ACC112 (cell line): ENCODE results near the gene EMX1.

Source experiments
- H2AFZ ChIP-seq: fragments of 200-600 bp; sonication (generic); one replicate; pipeline ENCODE4 v1.6.0; 2017; ENCODE audit warnings: antibody characterized with exemption, low read length; ENCODE audit not compliant: unreplicated experiment
- H3K27ac ChIP-seq: fragments of 200-600 bp; sonication (generic); 2 replicates; pipeline ENCODE4 v1.5.1; 2014; ENCODE audit warnings: low read depth, mild to moderate bottlenecking, antibody characterized with exemption, low read length, moderate library complexity
- H3K27me3 ChIP-seq: fragments of 200-600 bp; sonication (generic); 2 replicates; pipeline ENCODE4 v1.6.1; 2014; ENCODE audit warnings: mild to moderate bottlenecking, antibody characterized with exemption, low read length, moderate library complexity, mixed read lengths; ENCODE audit not compliant: insufficient read depth
- H3K36me3 ChIP-seq: fragments of 200-600 bp; sonication (generic); 2 replicates; pipeline ENCODE4 v1.6.1; 2016; ENCODE audit warnings: mild to moderate bottlenecking, antibody characterized with exemption, low read length, moderate library complexity, mixed read lengths; ENCODE audit not compliant: insufficient read depth
- H3K4me1 ChIP-seq: fragments of 200-600 bp; sonication (generic); one replicate; pipeline ENCODE4 v1.6.1; 2016; ENCODE audit warnings: low read length, mixed read lengths; ENCODE audit not compliant: insufficient read depth, unreplicated experiment, control insufficient read depth
- H3K4me3 ChIP-seq: fragments of 200-600 bp; sonication (generic); 2 replicates; pipeline ENCODE4 v1.5.1; 2014; ENCODE audit warnings: mild to moderate bottlenecking, low read depth, low read length
- H3K79me2 ChIP-seq: fragments of 200-600 bp; sonication (generic); one replicate; pipeline ENCODE4 v1.6.0; 2016; ENCODE audit warnings: low read length; ENCODE audit not compliant: control insufficient read depth, unreplicated experiment, insufficient read depth

EMX1 gene

GRCh38 chr2:72945450-72946019, 28.2 kb downstream of the EMX1 start:
- Histone ChIP-seq H3K36me3 (no peaks in the 10 kb centered on the region), H3K27ac (no peak overlapping the region), H2AFZ (no peak overlapping the region), H3K79me2 (no peaks in the 10 kb centered on the region), H3K4me1 (peaks cover 15% of the 10 kb centered on the region), H3K4me3 (no peak overlapping the region), H3K27me3 (no peaks in the 10 kb centered on the region)

DNA sequence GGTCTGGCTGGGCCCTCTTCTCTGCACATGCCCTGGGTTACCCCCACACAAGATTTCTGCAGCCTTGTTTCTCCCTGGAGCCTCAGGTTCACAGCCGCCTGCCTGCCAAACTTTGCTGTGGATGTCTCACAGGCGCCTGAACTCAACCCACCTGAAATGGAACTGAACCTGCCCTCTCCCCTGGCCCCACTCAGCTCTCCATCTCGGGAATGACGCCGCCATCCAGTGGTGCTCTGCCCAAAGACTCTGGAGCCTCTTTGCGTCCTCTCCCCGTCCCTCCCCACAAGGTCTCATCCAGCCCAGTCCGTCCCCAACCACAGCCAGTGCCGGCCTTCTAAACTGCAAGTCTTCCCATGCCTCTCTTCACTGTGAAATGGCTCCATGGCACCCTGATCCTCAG, 29.1 kb downstream of the EMX1 start:
- no peak overlapping the region for H2AFZ ChIP-seq
- no peak overlapping the region for H3K27ac ChIP-seq
- no peaks in the 10 kb centered on the region for H3K36me3 ChIP-seq
- H3K27me3 ChIP-seq: no peaks in the 10 kb centered on the region
- H3K4me1 ChIP-seq: peaks cover 6% of the 10 kb centered on the region
- no peaks in the 10 kb centered on the region for H3K79me2 ChIP-seq
- H3K4me3 ChIP-seq: no peak overlapping the region

GRCh38 chr2:72947952-72948830, 30.9 kb downstream of the EMX1 start:
- H3K27me3 ChIP-seq: no peaks in the 10 kb centered on the region
- no peak overlapping the region for H3K27ac ChIP-seq
- H3K36me3 ChIP-seq: no peaks in the 10 kb centered on the region
- H2AFZ ChIP-seq: no peak overlapping the region
- H3K4me3 ChIP-seq: no peak overlapping the region
- no peaks in the 10 kb centered on the region for H3K79me2 ChIP-seq
- no peaks in the 10 kb centered on the region for H3K4me1 ChIP-seq

GRCh38 chr2:72949045-72949444, 31.7 kb downstream of the EMX1 start:
- no peaks in the 10 kb centered on the region for H3K4me1 ChIP-seq
- no peak overlapping the region for H2AFZ ChIP-seq
- no peaks in the 10 kb centered on the region for H3K27me3 ChIP-seq
- no peaks in the 10 kb centered on the region for H3K36me3 ChIP-seq
- H3K27ac ChIP-seq: no peak overlapping the region
- H3K4me3 ChIP-seq: no peak overlapping the region
- no peaks in the 10 kb centered on the region for H3K79me2 ChIP-seq

DNA sequence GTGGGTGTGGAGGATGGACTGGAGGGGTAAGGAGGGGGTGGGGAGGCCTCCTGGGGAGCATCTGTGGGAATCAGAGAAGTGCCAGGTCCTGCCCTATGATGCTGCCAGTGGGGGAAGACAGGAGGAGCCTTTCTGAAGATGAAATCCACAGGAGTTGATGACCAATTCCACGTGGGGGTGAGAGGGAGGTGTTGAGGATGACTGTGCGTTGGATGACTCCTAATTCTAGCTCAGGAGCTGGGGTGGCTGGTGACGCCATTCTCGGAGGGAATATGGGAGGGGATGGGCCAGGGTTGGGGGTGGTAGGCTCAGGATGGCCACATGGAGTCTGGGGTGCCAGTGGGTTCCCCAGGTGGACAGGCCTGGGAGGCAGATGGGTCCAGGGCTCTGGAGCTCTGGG, 32.3 kb downstream of the EMX1 start:
- no peaks in the 10 kb centered on the region for H3K79me2 ChIP-seq
- H3K27me3 ChIP-seq: no peaks in the 10 kb centered on the region
- H2AFZ ChIP-seq: no peak overlapping the region
- H3K36me3 ChIP-seq: no peaks in the 10 kb centered on the region
- H3K4me3 ChIP-seq: no peak overlapping the region
- no peaks in the 10 kb centered on the region for H3K4me1 ChIP-seq
- H3K27ac ChIP-seq: no peak overlapping the region

GRCh38 chr2:72950558-72951255, 33.4 kb downstream of the EMX1 start:
- Histone ChIP-seq H3K79me2 (no peaks in the 10 kb centered on the region), H3K27me3 (no peaks in the 10 kb centered on the region), H3K27ac (no peak overlapping the region), H3K4me1 (no peaks in the 10 kb centered on the region), H3K36me3 (no peaks in the 10 kb centered on the region), H2AFZ (no peak overlapping the region), H3K4me3 (no peak overlapping the region)

GRCh38 chr2:72951303-72952095, 34.2 kb downstream of the EMX1 start:
- H3K4me3 ChIP-seq: no peak overlapping the region
- H2AFZ ChIP-seq: no peak overlapping the region
- H3K36me3 ChIP-seq: no peaks in the 10 kb centered on the region
- H3K79me2 ChIP-seq: no peaks in the 10 kb centered on the region
- H3K27me3 ChIP-seq: no peaks in the 10 kb centered on the region
- no peak overlapping the region for H3K27ac ChIP-seq
- no peaks in the 10 kb centered on the region for H3K4me1 ChIP-seq

- H3K4me3 ChIP-seq: no peak overlapping the region
- H3K79me2 ChIP-seq: no peaks in the 10 kb centered on the region
- H2AFZ ChIP-seq: no peak overlapping the region
- H3K36me3 ChIP-seq: no peaks in the 10 kb centered on the region
- H3K27me3 ChIP-seq: no peaks in the 10 kb centered on the region
- no peaks in the 10 kb centered on the region for H3K4me1 ChIP-seq
- H3K27ac ChIP-seq: no peak overlapping the region
These were observed 34.9 kb downstream of the EMX1 start for GRCh38 chr2:72952110-72952823.

- Histone ChIP-seq H3K27me3 (no peaks in the 10 kb centered on the region), H3K79me2 (no peaks in the 10 kb centered on the region), H2AFZ (no peak overlapping the region), H3K27ac (no peak overlapping the region), H3K4me3 (no peak overlapping the region), H3K4me1 (no peaks in the 10 kb centered on the region), H3K36me3 (no peaks in the 10 kb centered on the region)
These were observed 35.6 kb downstream of the EMX1 start for GRCh38 chr2:72952961-72953360.

DNA sequence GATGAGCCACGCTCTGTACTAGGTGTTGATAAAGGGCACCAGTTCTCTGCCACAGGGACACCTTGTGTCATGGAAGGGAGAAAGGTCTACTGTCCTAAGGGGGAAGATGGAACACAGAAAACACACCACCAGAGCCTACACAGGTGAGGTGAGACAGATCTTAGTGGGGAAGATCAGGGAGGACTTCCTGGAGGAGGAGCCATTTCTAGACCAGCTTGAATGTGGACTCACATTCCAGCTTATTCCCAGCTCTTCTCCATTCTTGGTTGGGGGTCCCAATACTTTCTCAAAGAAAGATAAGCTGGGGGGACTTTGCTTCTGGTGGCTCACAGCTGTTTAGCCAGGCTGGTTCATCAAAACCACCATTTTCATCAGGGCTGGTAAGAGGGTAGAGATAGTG, 36.2 kb downstream of the EMX1 start:
- Histone ChIP-seq H3K36me3 (no peaks in the 10 kb centered on the region), H3K79me2 (no peaks in the 10 kb centered on the region), H3K4me1 (no peaks in the 10 kb centered on the region), H3K27me3 (no peaks in the 10 kb centered on the region), H3K27ac (no peak overlapping the region), H2AFZ (no peak overlapping the region), H3K4me3 (no peak overlapping the region)
